HG02642 (cell line): Measurements from ENCODE around the gene TSC22D1.
"Not testable (repeated sequence)": the region's sequence is repeated elsewhere in the genome, so short reads cannot be mapped to it uniquely, and the experiment has no call there.

Source experiments
- ATAC-seq: cut with Tn5 transposase; IDR thresholded peaks from one replicate; pipeline ENCODE4 v1.9.1; 2021; ENCODE audit warnings: mild to moderate bottlenecking; ENCODE audit not compliant: unreplicated experiment, poor library complexity

TSC22D1 gene

DNA sequence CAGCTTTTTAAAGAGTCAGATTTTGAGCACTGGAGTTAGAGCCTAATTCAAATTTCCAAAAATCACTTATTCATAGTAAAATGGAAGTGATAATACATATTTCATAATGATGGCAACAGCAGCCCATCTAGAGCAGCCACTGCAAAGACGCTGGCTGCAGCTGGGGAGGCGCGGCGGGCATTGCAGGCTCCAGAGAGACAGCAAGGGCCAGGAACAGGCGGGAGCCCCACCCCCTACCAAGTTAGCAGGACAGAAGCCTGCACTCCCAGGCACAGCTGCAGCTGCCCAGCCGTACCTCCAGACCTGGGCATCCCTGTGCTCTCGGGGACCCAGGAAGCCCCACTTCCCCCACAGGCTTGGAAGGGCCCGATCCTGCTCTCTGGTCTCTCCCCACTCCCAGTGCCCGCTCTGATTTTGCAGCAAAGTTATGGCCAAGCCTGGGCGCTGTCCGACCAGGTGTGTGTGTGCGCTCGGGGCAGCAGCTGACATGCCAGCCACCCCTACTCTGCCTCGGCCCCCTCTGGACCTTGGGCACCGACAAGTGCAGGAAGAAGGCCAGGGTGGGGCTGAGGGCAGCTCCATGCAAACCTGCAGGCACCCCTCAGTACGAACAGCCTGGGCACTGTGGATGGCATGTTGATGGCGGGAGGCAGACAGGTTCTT lies 117.7 kb downstream of the TSC22D1 start:
- no peak for ATAC-seq

DNA sequence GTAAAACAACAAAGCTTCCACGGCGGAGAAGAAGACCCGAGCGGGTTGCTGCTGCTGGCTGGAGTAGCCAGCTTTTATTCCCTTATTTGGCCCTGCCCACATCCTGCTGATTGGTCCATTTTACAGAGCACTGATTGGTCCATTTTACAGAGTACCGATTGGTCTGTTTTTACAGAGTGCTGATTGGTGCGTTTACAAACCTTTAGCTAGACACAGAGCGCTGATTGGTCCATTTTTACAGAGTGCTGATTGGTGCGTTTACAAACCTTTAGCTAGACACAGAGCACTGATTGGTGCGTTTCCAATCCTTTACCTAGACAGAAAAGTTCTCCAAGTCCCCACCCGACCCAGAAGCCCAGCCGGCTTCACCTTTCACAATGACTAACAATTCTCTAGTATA lies 119.9 kb downstream of the TSC22D1 start:
- not testable (repeated sequence) for ATAC-seq

DNA sequence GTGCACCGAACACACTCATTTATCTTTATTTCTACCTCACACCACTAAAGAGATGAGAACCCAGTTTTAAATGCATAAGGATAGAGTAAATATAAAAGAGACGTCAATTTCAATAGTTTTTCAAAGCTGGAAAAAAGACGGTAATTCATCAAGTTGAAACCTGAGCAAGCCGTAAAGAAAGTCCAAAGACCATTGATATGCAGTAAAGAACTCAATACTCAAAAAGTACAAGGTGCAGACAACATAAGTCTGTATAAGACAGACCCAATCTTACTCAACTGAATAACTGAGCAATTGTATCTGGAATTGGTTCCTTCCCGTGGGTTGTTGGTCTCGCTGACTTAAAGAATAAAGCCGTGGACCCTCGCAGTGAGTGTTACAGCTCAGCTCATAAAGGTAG lies 120.4 kb downstream of the TSC22D1 start:
- ATAC-seq, result no peak

DNA sequence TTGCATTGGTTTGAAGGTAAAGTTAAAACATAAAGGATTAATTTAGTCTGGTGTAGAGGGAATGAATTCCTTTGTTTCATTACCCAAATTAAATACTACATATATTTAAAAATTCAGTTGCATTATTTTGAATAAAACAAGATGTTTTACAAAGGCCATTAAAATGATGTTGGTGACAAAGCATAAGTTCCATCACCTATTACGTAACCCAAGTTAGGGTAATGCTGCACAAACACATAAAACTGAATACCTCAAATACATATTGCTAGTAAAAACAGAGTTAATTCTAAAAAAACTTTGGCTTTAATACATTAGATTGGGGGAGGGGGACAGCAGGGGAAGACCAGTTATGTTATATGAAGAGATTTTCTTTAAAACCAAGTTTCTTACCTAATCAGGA lies 122.2 kb downstream of the TSC22D1 start:
- ATAC-seq, result no peak

DNA sequence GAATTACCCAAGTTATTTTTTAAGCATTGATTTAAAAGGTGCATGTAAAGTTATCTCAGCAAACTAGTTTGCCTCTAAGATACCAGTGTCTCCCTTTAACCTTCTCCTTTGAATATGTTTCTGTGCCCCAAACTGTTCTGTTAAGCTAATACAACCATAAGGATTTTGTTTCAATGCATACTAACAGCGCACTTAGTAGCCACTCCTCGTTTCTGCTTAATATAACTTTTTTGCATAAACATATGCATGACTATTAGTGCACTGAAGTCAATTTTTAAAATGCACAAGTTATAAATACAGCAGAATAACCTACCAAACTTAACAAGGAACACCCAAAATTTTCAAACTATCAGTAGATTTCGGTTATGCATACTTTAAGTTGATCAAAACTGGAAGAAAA lies 123.1 kb downstream of the TSC22D1 start:
- no peak for ATAC-seq

DNA sequence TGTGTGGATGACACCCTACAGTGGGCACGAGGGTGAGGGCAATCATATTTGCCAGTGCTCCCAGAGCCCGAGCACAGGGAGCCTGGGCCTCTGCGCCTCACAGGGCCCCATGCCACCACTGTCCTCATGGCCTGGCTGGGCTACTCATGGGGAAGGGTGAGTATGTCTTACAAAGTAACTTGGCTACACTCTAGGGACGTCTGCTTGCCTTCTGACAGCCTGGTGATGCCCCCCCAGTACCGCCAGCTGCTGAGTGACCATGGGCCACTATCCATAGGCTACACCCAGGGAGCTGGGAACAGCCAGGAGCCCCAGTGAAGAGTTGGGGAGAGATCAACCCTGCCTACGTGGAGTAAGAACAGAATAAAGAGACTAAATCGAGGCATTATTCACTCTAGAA lies 123.7 kb downstream of the TSC22D1 start:
- no peak for ATAC-seq

DNA sequence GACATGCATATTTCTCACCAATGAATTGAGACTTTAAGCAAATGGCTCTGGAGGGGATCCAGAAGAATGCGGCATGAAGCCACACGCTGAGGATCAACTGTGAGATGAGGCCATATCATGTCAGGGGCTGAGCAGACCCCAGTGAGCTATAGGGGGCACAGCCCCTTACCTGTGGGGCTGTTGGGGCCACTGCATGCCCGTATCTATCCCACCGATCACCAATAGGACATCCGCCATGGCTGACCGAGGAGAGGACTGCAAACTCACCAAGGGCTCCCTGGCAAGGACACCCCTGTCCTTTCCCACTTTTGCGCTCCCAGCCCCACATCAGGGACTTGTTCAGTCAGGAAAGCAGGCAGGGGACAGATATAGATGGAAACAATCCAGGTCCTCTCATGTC lies 124.5 kb downstream of the TSC22D1 start:
- ATAC-seq, result no peak

DNA sequence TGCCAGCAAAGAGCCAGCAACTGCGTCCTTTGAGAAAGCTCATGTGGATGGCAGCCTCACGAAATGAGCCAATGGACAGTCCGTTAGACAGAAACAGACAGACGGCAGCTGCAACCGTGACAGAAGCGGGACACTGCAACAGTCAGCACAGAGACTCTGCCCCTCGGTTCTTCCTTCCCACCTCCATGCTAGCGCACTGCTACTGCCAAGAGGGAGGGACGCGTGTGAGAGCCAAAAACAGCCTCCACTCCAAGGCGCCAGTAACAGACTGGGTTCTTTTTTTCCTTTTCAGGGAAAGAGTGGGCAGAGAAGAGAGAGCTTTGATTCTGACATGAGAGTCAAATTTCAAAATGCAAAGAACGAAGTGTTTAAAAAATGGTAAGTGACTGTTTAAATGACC lies 125.0 kb downstream of the TSC22D1 start:
- ATAC-seq, result no peak

DNA sequence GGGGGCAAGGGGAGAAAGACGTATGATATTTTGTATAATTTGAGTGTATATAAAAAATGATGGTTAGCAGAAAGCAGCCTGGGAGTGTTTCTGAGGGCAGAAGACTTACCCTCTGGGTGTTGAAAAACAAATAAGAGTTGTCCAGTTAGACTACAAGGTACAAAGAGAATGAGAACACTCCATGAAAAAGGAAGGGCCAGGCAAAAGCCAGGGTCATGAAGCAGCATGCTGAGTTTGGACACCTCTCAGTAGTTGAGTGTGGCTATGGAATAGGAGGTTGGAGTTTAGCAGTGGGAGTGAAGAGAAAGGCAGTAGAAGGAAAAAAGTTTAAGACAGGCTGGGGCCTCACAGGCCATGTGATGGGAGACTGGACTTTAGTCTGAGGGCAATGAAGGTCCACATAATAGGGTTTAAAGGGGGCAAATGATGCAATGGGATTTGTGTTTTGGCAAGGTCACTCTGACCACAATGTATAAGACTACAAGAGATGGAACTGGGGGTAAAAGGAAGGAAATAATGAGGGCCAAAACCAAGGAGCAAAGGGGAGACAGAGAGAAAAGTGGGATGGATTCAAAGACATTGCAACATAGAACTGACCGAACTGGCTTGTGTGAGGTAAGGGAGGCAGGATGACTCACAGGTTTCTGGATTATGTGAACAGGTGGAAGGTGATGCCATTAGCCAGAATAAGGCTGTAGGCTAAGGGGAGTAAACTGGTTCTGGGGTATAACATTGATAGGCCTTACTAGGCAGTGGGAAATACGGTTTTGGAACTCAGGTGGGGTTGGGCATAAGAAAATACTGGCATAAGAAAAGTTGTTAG lies 125.9 kb downstream of the TSC22D1 start:
- no peak for ATAC-seq

DNA sequence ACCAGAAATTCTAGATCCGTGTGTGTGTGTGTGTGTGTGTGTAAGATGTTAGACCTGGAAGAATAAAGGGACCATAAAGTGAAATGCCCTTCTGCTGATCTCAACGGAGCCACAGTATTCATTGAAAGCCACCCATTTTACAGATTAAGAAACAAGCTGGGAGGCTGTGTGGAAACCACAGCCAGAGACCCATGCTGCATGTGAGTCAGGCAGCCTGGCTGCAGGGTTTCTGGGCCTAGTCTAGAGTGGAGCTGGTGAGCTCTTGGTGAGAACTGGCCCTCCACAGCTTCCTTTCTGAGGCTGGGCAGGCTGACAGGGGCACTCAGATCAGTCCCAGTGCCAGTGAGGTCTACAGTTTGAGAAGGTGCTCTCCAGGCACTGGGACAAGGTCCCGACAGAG lies 127.3 kb downstream of the TSC22D1 start:
- no peak for ATAC-seq

DNA sequence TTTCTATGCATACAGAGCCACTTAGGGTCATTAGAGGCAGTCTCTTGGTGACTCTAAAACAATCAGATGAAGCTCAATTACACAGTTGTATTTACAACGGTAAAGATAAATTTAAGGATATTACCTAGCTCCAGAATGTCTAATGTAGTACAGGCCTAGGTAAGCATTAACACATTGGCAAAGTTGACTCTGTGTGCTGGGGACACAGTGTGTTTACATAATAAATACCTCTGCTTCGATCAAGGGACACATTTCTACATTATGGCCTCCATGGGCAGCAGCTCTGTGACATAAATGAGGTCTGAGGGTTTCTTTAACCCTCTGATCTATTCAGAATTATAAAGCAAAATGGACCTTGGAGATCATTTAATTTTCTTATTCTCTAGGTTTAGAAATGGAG lies 127.8 kb downstream of the TSC22D1 start:
- ATAC-seq, result no peak

DNA sequence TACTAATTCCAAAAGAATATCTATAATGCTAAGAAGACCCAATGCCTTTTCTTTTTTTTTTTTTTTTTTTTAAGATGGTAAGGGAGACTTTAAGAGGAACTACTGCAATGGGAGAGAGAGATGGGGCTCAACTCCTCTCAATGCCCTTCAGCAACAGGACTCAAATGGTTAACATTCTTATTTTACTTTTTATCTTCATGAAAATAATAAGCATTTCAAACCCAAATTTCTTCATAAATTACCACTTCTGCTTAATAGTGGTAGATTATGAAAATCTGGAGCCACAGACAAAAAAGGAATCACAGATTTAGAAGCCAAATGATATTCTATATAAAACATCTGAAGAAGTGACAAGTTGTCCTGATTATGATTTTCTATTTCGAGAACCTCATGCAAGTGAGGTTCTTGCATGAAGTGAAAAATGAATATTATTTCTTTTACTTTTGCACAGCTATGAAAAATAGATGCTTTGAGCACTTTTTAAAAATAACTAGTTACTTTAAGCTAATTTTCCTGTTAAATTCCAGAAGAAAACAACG lies 128.3 kb downstream of the TSC22D1 start:
- ATAC-seq, result no peak

DNA sequence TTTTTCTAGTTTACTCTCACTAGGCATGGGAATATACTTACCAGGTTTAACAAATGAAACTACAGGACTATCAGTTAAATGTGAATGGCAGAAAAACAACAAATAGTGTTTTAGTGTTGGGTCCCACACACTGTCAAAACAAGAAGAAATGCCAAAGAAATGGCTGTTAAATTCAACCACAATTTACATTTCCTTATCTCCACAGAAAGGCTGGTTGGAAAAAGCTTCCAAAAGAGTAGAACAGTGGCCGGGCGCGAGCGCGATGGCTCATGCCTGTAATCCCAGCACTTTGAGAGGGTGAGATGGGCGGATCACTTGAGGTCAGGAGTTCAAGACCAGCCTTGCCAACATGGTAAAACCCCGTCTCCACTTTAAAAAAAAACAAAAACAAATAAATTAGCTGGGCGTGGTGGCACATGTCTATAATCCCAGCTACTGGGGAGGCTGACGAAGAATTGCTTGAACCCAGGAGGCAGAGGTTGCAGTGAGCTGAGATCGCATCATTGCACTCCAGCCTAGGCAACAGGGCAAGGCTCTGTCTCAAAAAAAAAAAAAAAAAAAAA lies 136.0 kb downstream of the TSC22D1 start:
- no peak for ATAC-seq

DNA sequence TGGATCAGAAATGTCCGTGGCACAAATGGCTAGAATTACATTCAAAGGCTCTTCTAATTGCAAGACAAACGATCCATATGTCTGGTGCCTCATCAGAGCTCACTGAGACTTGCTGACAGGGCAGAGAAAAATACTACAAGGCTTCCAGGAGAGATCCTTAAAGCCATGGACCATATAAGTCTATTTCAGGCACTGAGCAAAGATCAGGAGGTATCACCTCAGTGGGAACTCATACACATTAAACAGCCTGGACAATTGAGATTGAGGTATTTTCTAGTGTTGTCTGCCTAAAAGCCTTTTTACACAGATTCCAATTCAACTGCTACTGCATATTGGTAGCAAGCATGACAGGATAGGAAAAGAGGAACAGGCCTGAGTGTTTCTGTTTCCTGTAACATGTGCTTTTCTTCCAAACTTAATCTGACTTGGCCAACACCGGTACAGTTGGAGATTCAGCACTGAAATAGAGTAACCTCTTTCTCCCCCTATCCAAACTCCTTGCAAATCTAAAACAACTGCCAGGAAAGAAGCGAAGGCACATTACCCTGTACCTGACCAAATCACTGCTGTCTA lies 136.6 kb downstream of the TSC22D1 start:
- no peak for ATAC-seq

DNA sequence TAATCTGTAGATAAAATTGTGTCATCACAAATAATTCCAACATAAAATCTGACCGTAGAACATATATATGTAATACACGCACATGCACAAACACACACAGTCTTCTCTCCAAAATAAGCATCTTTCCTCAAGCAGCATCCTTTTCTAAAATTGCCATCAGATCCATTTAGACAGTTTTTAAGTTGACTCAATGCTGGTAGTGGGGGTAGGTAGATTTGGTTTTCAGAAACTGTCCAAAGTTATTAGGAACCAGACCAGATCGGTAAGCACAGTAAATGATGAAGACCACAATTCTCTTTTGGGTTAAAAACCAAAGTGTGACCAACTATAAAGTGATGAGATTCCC lies 137.9 kb downstream of the TSC22D1 start:
- ATAC-seq, result no peak

DNA sequence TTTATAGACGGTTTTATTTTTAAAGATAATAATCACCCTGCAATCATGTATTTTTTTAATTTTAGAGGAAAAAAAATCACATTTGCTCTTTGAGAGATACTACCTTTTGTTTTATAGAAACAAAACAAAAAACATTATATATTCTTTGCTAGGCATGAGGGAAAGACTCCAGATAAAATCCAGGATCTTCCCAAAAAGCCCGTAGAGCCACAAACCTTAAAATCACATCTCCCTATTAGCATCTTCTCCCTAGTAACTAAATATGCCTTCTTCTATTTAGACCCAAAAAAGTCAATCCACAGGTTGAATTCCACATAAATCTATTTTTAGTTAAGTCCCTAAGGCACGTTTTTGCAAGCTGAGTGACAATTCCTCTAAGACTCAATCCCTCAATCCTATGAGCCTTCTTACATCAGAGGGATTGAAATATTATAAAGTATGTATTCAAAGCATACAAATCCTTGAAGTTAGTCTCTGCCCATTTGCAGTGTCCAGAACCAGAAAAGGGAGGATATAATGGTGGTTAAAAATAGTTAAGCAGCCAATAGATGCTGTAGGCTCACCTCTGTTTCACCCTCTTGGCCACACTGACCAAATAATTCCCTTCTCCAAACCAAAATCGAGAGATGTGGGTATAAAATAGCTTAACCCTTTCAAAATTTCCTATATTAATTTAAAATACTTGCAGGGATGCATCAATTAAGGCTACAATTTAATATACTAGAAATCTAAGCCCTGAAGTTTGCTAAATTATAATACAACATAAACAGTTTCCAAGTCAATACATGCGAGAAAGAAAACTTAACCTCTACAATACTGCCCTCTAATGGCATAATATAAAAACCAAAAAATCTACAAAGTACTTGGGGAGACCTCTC lies 138.5 kb downstream of the TSC22D1 start:
- no peak for ATAC-seq

DNA sequence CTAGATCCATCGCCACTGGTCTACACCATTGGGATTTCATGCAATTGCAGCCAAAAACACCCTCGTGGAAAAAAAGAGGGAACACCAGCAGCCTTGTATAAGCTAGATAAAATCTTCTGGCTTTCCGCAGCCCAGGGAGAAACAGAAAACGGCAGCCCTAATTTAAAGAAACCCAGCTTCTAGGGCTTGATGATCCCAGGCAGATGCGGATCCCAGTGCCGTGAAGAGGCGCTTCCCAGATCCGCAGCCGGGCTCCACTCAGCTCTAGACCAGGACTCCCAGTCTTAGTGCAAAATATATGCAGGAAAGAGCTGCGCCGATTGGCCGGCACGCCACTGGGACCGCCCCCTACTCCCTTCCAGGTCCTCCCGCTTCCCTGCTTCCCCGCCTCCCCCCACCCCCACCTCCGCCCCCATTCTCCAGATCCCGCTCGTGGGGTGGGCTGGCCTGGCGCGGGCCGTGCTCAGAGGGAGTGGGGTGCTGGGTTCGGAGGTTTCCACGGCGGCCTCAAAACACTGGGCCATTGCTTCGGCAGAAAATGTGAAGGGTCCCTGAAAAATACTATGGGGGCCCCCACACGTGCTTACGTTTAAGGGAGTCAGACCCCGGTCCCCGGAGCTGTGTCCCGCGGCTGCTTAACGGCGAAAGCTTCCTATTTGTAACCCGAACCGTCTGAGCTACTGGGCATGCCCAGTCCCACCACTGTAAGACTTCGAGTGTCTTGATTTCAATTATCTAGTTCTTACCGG lies 139.4 kb downstream of the TSC22D1 start:
- ATAC-seq, result no peak

DNA sequence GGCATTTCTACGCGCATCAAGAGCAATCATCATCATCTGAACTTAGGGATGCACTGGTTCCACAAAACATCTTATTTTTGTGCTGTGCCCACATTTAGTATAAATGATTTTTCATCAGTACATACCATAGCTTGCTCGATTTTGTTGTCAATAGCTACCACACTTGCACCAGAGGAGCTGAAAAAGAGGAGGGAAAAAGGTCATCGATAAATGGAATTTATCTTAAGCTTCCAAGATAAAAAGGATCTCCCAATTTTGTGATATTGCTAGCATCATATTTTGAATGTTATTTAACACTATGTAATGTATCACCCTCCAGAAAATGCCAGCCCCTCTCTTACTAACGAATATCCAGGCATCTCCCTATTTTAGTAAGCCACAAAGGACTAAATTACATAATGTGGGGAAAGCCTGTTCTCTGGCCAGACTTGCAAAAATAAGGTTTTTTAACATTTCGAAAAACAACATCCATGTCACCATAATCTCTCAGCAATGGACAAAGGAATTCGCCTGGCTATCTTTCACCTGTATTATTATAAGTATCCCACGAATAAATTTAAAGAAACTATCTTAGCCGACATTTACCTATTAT lies 140.1 kb downstream of the TSC22D1 start:
- ATAC-seq, result no peak
